Activated CD4-positive, alpha-beta T cell treated with anti-CD3 and anti-CD28 coated beads, Interleukin-2, Interleukin-6, amounts not matched to agents 100 ng/mL and 50 ng/mL, durations not matched to agents 16 hours and 8 hours (primary cell): ENCODE measurements around the gene ADCY2.

Source experiments
- DNase-seq: peaks from one replicate; pipeline ENCODE4 v3.0.0-alpha.2; 2020

ADCY2 gene

DNA sequence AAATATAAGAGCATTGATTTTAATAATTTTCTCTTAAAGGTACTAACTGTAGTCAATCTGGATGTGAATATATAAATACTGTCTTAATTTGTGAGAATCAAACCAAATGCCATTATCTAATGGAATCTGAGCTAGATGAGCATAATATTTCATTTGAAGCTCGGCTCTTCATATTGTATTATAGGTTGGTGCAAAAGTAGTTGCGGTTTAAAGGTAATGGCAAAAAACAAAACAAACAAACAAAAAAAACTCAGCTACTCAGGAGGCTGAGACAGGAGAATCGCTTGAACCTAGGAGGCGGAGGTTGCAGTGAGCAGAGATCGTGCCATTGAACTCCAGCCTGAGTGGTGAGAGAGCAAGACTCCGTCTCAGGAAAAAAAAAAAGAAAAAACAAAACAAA, 358.6 kb downstream of the ADCY2 start:
- DNase-seq, result no peak

DNA sequence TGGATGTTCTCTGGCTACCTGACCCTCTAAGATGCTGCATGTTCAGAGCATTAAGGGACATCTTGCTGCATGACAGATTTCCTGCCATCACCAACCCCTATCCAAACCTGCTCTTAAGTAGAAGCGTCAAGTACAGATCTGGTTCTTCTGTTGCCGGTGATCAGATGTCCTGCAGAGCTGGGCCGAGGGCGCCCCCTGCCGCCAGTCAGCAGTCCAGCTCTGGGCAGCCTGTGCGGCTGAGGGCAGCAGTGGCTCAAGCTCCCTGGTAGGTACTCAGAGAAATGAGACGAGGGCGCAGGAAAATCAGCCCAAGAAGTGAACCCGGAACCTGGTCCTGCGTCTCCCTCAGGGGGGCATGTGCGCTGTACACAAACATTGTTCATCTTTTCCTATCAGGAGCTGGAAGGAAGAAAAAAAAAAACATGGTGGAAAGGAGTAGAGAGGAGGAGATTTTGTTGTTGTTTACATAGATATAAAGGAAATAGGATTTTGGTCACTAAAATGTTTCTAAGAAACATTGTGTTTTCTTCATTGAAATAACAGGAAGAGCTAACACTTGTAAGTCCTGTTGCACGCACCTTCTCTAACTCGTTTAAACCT, 359.2 kb downstream of the ADCY2 start:
- peak; percentile 66 for DNase-seq

DNA sequence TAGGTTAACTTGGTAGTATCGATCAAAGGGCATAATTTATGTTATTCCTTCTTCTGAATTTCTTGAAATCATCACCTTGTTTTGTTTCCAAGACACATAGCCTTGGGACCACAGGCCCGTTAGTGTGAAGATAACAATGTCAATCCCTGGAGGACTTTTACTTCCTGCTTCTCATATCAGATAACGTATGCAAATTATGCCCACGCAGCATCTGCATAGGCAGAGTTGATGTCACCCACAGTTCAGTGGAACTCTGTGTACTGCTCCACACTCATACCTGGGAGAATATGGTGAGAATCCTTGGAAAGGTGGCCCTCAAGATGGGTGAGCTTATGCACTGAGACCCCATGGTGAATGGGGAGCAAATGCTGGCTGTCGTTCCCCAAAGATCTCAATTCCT, 360.0 kb downstream of the ADCY2 start:
- DNase-seq, result no peak

DNA sequence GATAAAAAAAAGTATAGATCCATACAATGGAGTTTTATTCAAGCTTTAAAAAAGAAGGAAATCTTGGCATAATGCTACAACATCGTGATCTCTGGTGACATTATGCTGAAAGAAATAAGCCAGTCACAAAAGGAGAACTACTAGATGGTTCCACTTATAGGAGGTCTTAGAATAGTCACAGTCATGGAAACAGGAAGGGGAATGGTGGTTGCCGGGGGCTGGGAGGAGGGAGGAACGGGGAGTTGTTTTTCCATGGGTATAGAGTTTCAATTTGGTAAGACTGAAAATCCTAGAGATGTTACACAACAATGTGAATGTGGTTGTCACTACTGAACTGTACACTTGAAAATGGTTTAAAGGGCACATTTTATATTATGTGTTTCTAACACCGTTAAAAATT, 360.5 kb downstream of the ADCY2 start:
- DNase-seq, result no peak

DNA sequence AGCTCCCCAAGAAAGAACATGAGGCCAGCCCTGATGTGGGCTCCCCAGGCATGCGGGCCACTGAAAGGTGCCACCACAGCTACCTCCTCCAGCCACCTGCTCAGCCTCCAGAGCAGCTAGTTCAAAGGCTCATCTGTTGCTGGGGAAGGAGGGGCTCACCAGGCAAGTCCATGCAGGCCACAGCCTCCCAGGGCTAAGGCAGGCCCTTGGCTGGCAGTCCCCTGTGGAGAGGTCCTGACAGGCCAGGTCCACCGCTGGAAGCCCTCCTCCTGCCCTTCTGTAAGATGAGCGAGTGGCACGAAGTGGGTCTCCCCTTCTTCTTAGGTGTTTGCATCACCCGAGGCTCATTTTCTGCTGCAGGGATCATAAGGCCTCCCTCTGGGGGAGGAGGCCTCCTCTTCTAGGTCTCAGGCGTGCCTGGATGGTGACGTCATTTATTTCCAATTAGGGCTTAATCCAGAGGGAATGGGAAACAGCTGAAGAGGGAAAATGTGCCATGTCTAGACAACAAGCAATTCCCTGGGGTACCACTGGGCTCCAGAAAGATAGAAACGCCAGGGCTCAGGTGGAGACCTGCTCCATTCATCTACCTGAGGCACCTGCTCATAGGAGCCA, 363.4 kb downstream of the ADCY2 start:
- no peak for DNase-seq

DNA sequence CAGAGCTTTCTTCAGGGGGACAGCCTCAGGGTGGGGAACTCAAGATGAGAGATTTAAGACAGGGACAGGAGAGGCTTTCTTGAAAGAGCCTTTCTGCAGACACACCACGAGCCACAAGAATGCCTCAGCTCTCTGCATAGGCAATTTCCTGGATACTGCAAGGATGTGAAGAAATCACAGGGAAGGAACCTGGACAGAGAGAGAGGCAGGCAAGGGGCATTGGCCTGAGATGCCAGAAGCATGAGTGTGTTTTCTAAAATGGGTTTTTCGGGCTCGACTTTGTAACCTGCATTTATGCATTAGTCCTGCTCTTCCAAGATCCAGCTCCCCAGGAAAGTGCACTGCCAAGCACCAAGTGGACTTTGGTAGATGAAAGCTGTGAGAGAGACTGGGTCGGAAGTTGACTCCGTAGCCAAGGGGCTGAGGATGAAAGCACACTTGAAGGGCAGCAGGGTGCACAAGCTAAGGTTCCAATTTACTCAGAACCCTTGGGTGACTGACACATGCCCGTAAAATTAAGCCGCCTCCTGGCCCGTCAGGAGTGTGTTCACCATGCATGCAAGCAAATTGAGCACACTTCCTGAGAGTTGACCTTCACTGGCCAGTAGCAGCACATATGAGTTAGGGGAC, 364.1 kb downstream of the ADCY2 start:
- DNase-seq, result no peak

DNA sequence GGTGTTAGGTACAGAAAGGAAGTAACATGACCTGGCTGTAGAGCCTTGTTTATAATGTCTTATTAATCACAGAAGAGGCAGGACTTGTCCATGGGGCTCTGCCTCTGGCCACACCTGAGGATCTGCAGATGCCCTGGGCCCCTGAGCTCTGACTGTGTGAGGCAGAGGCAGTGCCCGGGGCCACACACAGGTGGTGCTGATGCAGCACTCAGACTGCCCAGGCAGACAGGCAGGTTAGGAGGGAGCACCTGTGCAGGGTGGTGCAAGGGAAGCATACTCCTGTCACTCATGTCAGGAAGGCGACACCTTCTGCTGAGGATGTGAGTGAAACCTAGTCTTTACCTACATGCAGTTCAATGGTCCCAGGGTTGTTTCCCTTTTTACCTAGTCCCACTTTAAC, 366.3 kb downstream of the ADCY2 start:
- DNase-seq, result no peak

DNA sequence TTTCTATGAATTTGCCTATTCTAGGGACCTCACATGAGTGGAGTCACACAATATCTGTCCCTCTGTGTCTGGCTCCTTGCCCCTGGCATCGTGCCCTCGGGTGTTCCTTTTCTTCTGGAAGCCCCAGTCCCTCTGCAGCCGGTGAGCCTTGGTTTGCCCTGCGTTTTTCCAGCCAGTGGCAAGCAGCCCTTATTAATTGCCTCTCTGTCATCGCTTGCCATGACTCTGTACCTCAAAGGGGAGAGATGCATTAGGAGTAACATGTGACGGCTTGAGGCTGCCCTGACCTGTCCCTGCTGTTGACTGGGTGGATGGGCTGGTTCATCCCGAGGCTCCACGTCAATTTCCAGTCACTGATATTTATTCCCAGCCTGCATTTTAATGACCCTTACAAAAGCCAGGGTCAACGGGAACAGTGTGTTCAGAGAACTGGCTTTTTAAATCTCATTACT, 367.7 kb downstream of the ADCY2 start:
- no peak for DNase-seq

DNA sequence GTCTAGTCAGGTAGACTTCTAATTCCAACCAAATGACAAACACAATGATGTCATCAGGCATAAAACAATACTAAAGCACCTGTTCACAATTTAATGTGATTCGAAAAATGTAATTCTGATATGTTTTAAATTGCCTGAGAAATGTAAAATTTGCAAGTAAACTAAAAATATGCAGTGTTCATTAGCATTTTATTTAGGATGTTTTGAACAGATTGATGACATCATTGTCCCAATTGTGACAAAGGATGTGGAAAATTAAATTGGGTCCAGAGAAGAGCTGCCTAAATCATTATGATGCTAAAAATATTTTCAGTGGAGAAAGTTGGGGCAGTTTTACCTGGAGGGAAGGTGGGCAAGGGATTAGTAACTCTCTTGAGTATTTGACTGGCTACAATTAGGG, 368.5 kb downstream of the ADCY2 start:
- DNase-seq, result no peak

DNA sequence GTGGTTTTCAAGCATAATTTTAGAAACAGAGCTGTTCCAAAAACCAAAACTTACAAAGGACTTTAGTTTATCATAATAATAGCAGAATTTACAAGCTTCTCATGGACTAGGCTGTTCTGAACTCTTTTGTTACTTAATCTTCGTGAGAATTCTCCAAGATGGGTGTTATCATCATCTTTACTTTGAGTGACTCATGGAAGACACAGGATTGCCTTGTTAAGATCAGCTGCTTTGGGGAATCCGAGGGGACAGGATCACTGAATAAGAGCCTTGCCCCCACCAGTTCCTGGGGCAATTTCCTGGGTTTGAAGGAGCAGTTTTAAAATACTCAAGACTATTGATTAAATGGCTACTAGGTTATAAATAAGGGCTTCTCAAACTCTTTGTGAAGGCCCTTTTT, 374.5 kb downstream of the ADCY2 start:
- DNase-seq, result no peak

DNA sequence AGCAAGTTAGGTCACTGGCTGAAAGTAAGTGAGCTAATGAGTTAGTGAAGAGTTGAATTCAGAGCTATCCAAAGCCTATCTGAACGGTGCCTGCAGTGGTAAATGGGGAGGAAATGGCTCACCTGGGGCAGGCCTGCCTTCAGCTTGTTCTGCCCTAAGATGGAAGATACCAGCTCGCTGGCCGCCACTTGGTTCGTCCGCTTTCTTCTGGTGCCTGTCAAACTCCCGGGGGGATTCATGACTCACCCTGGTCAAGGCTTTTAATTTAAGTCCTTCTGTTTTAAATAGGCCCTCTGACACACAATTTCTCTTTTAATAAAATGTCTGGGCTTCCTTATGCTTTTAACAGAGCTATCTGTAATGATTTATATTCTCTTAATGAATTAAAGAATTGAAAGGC, 376.2 kb downstream of the ADCY2 start:
- DNase-seq, result no peak

DNA sequence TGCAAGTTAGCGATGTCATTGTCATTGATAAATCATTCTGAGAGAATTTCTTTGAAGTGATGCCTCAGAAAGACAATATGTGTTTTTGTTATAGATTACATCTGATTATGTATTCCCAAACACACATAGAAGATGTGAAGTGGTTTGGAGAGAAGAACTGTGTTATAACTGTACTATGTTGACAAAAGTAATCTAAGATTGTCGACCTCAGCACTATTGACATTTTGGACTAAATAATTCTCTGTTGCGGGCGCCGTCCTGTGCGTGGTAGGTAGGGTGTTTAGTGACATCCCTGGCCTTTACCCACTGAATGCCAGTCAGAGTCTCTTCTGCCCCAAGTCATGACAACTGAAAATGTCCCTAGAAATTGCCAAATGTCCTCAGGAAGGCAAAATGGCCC, 377.2 kb downstream of the ADCY2 start:
- no peak for DNase-seq

DNA sequence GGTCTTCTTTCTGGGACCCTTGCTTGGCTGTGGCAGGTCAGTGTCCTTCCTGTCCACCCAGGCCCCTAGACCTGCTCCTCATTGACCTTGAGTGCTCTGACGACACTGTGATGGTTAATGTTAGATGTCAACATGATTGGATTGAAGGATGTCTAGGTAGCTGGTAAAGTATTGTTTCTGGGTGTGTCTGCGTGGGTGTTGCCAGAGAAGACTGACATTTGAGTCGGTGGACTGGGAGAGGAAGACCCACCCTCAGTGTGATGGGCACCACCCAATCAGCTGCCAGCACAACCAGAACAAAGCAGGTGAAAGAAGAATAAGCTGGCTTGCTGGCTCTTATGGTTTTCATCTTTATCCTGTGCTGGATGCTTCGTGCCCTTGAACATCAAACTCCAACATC, 380.5 kb downstream of the ADCY2 start:
- DNase-seq, result no peak

DNA sequence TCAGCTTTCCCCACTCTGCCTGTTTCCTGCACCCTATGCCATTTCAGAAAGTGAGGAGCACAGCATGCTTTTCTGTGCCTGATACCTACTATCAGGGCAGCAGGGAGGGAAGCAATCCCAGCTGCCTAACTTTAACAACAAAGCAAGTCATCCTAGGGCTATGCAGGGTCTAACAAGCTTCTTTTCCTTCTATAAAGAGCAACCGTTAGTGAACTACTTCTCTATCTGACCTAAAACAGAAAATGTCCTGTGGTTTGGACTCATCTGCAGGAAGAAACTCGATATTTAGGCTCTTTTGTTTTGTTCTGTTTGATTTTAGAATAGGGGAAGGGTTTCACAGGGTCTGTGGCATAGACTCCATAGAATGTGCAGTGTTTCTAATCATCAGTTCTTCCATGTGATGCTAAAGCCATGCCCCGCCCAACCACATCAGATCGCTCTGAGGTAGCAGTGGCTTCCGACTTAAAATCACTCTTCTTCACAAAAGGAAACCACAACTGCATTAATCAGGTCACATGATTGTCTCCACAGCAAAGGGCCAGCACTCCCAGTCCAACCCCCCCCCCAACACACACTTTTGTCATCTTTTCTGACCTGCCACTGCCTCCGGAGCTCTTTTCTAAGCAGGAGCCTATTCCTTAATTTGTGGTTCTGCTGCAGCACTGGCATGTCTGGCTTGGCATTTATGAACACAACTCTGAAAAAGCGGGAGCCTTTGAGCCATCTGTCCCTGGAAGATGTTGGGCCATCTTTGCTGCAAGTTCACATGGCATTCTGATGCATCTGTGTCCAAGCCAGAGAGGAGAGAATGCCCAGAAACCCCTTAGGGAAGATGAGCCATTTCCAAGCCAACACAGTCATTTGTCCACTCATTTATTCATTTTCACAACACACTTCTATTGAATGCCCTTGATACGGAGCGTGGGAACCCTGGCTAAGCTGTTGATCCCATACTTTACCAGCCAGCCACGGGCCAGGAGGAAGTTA, 383.4 kb downstream of the ADCY2 start:
- DNase-seq, result peak; percentile 25

DNA sequence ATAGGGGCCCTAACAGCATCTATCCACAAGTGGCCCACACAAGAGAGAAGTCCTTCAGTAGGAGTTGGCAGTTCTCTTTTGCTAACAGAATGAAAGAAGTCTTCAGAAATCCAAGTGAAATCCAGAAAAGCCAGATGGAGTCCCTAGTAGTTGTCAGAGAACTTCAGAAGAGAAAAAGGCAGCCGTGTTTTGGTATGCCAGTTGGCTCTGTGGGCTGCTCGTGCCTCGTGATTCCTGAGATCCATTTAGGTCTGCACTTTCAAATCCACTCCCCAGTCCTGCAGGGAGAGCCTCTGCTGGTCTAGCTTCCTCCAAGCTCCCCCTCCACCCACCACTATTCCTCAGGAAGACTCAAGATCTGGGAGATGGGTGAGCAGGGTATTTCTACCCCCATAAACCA, 386.0 kb downstream of the ADCY2 start:
- no peak for DNase-seq

DNA sequence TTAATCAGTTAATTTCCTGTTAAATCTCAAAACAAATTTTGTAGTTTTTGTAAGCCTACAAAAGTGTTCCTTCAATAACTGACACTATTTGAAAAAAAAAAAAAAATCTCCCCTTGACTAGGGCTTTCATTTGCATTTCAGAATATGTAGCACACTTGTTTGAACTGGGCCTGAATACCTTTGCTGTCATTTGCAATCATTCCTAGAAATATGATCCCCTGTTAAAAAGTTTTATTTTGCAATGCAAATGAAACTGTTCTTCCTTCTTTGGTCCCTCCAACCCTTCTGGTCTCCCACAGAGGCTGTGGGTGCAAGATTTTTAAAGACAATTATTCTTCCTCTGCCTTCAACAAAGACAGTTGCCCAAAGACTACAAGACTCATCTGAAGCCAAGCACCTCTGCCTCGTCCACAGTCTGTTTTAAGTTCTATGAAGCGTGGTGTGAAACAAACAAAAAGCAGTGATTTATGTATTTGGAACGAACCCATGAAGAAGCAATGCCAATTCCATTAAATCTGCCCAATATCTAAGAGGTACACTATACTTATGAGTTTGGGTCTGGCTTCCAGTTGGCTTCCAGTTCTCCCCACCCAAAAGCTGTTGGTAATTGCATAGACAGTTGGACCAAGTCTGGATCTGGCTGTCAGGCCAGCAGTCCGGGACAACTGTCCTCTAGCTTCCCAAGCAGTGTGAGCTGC, 388.9 kb downstream of the ADCY2 start:
- DNase-seq, result no peak

DNA sequence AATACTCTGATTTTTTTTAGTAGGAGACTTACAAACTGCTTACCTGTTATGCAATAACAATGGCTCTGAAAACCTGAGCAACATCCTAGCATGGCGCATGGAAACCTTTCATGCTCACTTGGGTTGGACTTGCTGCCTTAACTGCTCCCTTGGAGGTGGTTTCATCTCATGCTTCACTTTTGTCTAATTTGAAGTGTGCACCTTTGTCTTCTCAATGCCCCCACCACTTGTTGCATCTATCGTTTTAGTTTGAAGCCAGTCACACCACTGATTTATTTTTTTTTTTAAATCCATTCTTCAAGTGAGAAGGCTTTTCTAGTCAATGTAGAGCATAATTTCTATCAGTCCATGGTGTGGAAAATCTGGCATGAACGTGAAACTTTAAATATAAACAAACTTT, 391.8 kb downstream of the ADCY2 start:
- DNase-seq, result no peak

DNA sequence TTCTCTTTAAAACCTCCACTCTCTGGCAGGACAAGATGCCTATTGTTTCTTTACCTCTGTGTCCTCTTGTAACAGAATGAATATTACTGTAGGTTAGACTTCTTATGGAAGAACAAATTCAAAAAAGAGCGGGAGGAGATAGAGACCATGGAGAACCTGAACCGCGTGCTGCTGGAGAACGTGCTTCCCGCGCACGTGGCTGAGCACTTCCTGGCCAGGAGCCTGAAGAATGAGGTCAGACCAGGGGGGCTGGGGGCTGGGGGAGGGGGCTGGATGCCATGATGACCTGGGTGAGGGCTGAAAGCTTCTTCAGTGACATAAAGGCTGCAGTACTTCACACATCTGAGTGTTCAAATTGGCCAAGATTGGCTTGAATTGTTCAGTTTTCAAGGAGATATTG, 393.6 kb downstream of the ADCY2 start:
- no peak for DNase-seq

DNA sequence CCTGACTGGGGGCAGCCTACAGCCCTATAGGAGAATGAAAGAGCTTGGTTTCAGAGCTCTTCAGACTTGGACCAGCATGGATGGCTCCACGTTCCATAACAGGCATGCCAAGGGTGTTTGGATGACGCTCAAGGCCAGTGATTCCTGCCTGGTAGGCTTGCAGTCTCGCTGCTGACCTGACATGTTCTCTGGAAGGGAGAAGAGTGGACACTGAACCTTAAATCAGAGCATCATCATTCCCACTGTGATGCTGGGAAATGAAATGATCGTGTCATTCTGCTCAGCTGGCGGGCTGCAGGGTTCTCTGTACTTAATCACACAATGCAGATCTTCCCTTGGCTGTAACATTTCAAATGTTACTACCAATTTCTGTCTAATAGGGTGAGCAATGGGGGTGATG, 398.0 kb downstream of the ADCY2 start:
- DNase-seq, result no peak

DNA sequence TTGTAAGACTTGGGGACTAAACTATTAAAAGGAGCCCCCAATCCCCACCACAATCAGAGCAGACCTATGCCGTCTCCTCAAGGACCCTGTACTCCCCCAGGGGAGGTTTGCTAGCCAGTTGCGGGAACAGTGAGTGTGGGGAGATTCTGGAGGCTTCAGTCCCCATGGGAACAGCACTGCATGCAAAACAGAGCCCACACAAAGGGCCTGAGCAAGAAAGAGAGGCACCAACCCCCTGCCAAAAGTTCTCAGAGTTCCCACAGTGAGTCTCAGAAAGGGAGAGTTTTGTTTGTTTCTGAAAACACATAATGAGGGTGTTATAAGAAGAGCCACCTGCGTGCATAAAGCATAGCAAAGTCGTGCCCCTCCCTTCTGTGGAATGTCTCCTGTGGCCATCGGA, 398.4 kb downstream of the ADCY2 start:
- no peak for DNase-seq

DNA sequence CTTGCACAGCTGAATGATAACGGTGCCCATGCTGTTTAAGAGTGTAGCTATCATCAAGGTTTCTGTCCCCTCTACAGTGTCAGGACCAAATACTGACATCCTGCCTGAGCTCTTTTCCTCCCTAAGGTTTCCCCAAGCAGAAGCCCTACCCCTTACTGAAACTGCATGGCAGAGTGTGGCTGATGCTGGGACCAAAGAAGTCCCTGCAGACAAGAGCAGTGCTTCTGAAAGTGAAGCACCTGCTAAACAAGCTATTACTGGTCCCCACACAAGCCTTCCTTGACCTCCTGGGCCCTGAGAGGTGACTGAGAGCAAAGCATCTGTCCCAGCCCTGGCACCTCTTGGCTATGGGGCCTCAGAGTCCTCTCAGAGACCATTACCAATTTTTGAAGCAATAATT, 398.9 kb downstream of the ADCY2 start:
- no peak for DNase-seq

DNA sequence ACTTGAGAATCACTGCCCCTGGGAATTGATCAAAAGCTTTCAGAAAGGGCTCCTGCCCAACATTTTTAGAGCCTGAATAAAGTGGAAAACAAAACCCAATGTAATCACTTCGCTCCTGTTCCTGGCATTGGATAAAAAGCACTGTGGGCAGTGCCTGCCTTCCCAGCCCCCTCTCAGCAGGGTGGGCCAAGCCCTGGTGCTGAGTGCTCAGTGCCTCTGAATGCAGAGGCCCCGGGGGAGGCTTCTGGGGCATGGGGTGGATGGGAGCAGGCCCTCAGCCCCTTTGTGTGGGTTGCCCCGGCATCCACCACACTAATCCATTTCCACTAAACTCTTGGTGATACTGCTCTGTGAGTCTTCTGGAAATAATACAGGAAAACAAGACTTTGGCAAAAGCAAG, 399.4 kb downstream of the ADCY2 start:
- DNase-seq, result no peak
